PFSK-1 (cell line): ENCODE measurements around the gene TVP23A.

Experiments
- FOXP2 ChIP-seq: optimal IDR thresholded peaks from 2 replicates; pipeline ENCODE3; 2011; ENCODE audit warnings: borderline replicate concordance, control low read depth, inconsistent platforms; ENCODE audit not compliant: insufficient read depth; ENCODE audit errors: extremely low read length, extremely low read depth
- POLR2AphosphoS5 ChIP-seq: IDR thresholded peaks from 2 replicates; pipeline ENCODE4 v1.6.1; 2012; ENCODE audit warnings: low read depth, mild to moderate bottlenecking, control low read depth, low read length, moderate library complexity
- SIN3A ChIP-seq: IDR thresholded peaks from 2 replicates; pipeline ENCODE4 v1.6.1; 2012; ENCODE audit warnings: mild to moderate bottlenecking, low read length, moderate library complexity, borderline replicate concordance; ENCODE audit not compliant: insufficient read depth
- TAF1 ChIP-seq: IDR thresholded peaks from 2 replicates; pipeline ENCODE4 v1.6.1; 2012; ENCODE audit warnings: low read length, control low read depth, borderline replicate concordance; ENCODE audit not compliant: insufficient read depth
- TF ChIP-seq, protein P1 (sequence below), 2 experiments: IDR thresholded peaks; 2 replicates each; pipeline versions ENCODE4 v1.6.1 to v1.8.0; 2011 to 2012; ENCODE audit warnings: low read depth in 2 of 2, low read length in 2 of 2, control low read depth in 1 of 2, inconsistent platforms in 1 of 2, mild to moderate bottlenecking in 1 of 2, moderate library complexity in 1 of 2; ENCODE audit not compliant: insufficient read depth in 1 of 2

DNA sequence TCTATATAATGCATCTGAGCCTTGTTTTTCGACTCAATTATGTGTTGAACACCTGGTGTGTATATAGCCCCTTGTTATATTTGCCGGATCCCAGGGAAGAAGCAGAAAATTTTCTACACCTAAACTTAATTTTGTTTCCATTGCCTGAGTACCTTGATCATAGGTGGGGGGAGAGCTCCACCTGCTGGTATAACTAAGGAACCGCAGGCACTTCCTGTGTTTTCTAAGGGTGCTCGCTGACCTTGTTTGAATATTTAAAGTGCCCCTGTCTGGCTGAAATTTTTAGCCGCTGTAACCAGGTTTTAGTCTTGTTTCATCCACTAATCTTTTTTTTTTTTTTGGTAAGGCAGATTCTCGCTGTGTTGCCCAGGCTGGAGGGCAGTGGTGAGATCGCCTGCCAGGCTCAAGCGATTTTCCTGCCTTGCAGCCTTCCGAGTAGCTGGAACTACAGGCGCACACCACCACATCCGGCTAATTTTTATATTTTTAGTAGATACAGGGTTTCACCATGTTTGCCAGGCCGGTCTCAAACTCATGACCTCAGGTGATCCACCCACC lies 81.4 kb downstream of the TVP23A start:
- TF ChIP-seq, protein P1, sequence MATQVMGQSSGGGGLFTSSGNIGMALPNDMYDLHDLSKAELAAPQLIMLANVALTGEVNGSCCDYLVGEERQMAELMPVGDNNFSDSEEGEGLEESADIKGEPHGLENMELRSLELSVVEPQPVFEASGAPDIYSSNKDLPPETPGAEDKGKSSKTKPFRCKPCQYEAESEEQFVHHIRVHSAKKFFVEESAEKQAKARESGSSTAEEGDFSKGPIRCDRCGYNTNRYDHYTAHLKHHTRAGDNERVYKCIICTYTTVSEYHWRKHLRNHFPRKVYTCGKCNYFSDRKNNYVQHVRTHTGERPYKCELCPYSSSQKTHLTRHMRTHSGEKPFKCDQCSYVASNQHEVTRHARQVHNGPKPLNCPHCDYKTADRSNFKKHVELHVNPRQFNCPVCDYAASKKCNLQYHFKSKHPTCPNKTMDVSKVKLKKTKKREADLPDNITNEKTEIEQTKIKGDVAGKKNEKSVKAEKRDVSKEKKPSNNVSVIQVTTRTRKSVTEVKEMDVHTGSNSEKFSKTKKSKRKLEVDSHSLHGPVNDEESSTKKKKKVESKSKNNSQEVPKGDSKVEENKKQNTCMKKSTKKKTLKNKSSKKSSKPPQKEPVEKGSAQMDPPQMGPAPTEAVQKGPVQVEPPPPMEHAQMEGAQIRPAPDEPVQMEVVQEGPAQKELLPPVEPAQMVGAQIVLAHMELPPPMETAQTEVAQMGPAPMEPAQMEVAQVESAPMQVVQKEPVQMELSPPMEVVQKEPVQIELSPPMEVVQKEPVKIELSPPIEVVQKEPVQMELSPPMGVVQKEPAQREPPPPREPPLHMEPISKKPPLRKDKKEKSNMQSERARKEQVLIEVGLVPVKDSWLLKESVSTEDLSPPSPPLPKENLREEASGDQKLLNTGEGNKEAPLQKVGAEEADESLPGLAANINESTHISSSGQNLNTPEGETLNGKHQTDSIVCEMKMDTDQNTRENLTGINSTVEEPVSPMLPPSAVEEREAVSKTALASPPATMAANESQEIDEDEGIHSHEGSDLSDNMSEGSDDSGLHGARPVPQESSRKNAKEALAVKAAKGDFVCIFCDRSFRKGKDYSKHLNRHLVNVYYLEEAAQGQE (IDR thresholded peaks at IDR 0.05; ENCODE audit: insufficient read depth in 1 of 2, low read depth in 2 of 2, low read length in 2 of 2) = no peak
- TF ChIP-seq POLR2AphosphoS5 = no peak
- TF ChIP-seq TAF1 = no peak
- TF ChIP-seq FOXP2 = no peak
- TF ChIP-seq SIN3A = no peak
